SK-N-SH (cell line): Measurements from ENCODE around the gene TRPM2.

Experiments
- CTCF ChIP-seq: fragments of 200-600 bp; sonication (generic); IDR thresholded peaks from 2 replicates; pipeline ENCODE4 v1.6.1; 2017; ENCODE audit warnings: antibody characterized with exemption, mild to moderate bottlenecking, moderate library complexity
- RCOR1 ChIP-seq: fragments of 150-350 bp; IDR thresholded peaks from 2 replicates; pipeline ENCODE4 v1.6.1; 2017; ENCODE audit warnings: antibody characterized with exemption, low read length
- RXRA ChIP-seq: IDR thresholded peaks from 2 replicates; pipeline ENCODE4 v1.4.0; 2012; ENCODE audit warnings: low read depth, mild to moderate bottlenecking, borderline replicate concordance
- TAF1 ChIP-seq: IDR thresholded peaks from 2 replicates; pipeline ENCODE4 v1.6.1; 2012; ENCODE audit warnings: low read depth, mild to moderate bottlenecking, low read length, moderate library complexity, borderline replicate concordance
- TEAD4 ChIP-seq: IDR thresholded peaks from 2 replicates; pipeline ENCODE4 v1.4.0; 2012; ENCODE audit warnings: mild to moderate bottlenecking, borderline replicate concordance; ENCODE audit not compliant: insufficient read depth

- TF ChIP-seq TEAD4 (no peak), RCOR1 (no peak), CTCF (no peak), RXRA (no peak), TAF1 (no peak)
Measured at GRCh38 chr21:44324854-44325107, 28.6 kb upstream of the TRPM2 start.
